Natural killer cell treated with Interleukin-12 subunit alpha and Interleukin-12 subunit beta and Interleukin-15 and Interleukin-18, amount 100 ng/mL, for 72 hours (primary cell): ENCODE data around the gene SRD5A3. TPM values are rescaled to one million over a fixed set of nuclear protein-coding genes. Genes with fewer than 3 reads are reported as not detected.
"Not testable (repeated sequence)": the region's sequence is repeated elsewhere in the genome, so short reads cannot be mapped to it uniquely, and the experiment has no call there.

ENCODE experiments used
- ATAC-seq, 2 donors: fragments of 150-1000 bp; cut with Tn5 transposase in 1 of 2; sonication (Bioruptor Pico), chemical (Tn5 transposase) in 1 of 2; 2 replicates each; pipeline ENCODE4 v1.10.0; 2021
- DNase-seq: peaks from one replicate; pipeline ENCODE4 v3.0.0; 2022; ENCODE audit warnings: low spot score
- H3K27ac Mint-ChIP-seq, 2 donors: 1 replicate in 1 of 2; 2 replicates in 1 of 2; pipeline ENCODE4 v1.8.0; 2022; ENCODE audit warnings: mixed read lengths in 2 of 2, mild to moderate bottlenecking in 1 of 2, moderate library complexity in 1 of 2
- H3K27me3 Mint-ChIP-seq, 2 donors: 1 replicate in 1 of 2; 2 replicates in 1 of 2; pipeline ENCODE4 v1.8.0; 2022; ENCODE audit warnings: mixed read lengths in 2 of 2
- H3K36me3 Mint-ChIP-seq: one replicate; pipeline ENCODE4 v1.8.0; 2022; ENCODE audit warnings: mixed read lengths
- H3K4me1 Mint-ChIP-seq, 2 donors: 1 replicate in 1 of 2; 2 replicates in 1 of 2; pipeline ENCODE4 v1.8.0; 2022; ENCODE audit warnings: low read depth in 2 of 2, mixed read lengths in 2 of 2, mild to moderate bottlenecking in 1 of 2
- H3K4me3 Mint-ChIP-seq: one replicate; pipeline ENCODE4 v1.8.0; 2022; ENCODE audit warnings: mixed read lengths
- H3K9me3 Mint-ChIP-seq: 2 replicates; pipeline ENCODE4 v1.8.0; 2022; ENCODE audit warnings: mixed read lengths
- total RNA-seq, 2 donors: library from RNA; stranded (reverse); gene quantifications; one replicate each; pipeline ENCODE4 v1.2.3, GENCODE V29; 2022

The SRD5A3 gene
- total RNA-seq, 2 donors from 2014 or later = 7.2 to 7.3 TPM

- H3K4me1 Mint-ChIP-seq = peaks cover 0 to 4% of the 10 kb centered on the region in 2 donors
- ATAC-seq = no peak
These were observed 17.0 kb upstream of the SRD5A3 start for GRCh38 chr4:55329012-55329411.

GRCh38 chr4:55330241-55330640, 15.8 kb upstream of the SRD5A3 start:
- Mint-ChIP-seq H3K4me3 (no peak overlapping the region), H3K27ac (peak overlapping the region in 1 of 2 donors; percentile 17), H3K27me3 (peaks cover 3 to 9% of the 10 kb centered on the region in 2 donors), H3K4me1 (peaks cover 0 to 4% of the 10 kb centered on the region in 2 donors), H3K36me3 (no peaks in the 10 kb centered on the region), H3K9me3 (no peaks in the 10 kb centered on the region)
- ATAC-seq (no peak), DNase-seq (no peak)

More at GRCh38 chr4:55329012-55329411, 17.0 kb upstream of the SRD5A3 start:
- Mint-ChIP-seq H3K27ac (no peak overlapping the region), H3K36me3 (no peaks in the 10 kb centered on the region), H3K27me3 (peaks cover 12 to 21% of the 10 kb centered on the region in 2 donors), H3K4me3 (no peak overlapping the region), H3K9me3 (no peaks in the 10 kb centered on the region)
- no peak for DNase-seq

- Mint-ChIP-seq H3K27me3 (peaks cover 7 to 10% of the 10 kb centered on the region in 2 donors), H3K4me1 (peaks cover 0 to 11% of the 10 kb centered on the region in 2 donors), H3K4me3 (no peak overlapping the region), H3K9me3 (no peaks in the 10 kb centered on the region), H3K27ac (no peak overlapping the region), H3K36me3 (no peaks in the 10 kb centered on the region)
- ATAC-seq (no peak), DNase-seq (no peak)
These were observed 9.7 kb upstream of the SRD5A3 start for GRCh38 chr4:55336138-55337034.

DNA sequence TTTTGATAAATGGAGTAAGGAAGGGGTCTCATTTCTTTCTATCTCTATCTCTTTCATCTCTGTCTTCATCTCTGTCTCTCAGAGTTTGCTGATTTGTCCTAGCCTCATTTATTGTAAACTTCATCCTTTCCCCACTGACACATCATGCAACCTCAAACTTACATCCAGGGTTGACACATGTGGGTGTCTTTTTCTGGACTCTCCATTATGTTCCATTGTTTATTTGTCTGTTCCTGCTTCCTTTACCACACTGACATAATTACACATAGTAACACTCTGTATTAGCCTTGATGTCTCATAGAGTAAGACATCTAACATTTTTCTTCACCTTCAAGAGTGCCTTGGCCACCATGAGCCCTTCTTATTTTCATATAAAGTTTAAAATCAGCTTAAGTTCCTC, 8.1 kb upstream of the SRD5A3 start:
- H3K4me1 Mint-ChIP-seq = peaks cover 0 to 11% of the 10 kb centered on the region in 2 donors
- H3K4me3 Mint-ChIP-seq = no peak overlapping the region
- H3K36me3 Mint-ChIP-seq = no peaks in the 10 kb centered on the region
- H3K27me3 Mint-ChIP-seq = peaks cover 7 to 10% of the 10 kb centered on the region in 2 donors
- H3K27ac Mint-ChIP-seq = no peak overlapping the region
- ATAC-seq = no peak
- no peak for DNase-seq
- H3K9me3 Mint-ChIP-seq = no peaks in the 10 kb centered on the region

DNA sequence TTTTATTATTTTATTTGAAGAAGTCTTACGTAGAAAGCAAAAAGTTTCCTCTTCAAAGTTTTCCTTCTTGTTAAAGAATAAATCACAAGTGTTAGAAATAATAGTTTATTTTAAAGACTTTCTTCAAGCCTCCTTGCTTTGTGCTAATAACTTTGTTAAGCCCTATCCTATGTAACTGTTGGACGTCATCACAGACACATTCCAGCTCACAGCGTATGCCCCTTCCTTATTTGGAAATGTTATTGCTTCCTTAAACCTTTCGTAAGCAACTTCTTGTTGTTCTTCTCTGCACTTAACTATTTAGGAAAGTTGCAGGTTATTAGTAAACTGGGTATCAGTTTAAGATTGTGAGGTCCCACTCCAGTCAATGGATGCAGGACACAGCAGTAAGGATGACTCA, 7.6 kb upstream of the SRD5A3 start:
- ATAC-seq = no peak

GRCh38 chr4:55340266-55340665, 5.8 kb upstream of the SRD5A3 start:
- no peak overlapping the region for H3K27ac Mint-ChIP-seq

More for the DNA sequence above, 7.6 kb upstream of the SRD5A3 start:
- Mint-ChIP-seq H3K27ac (no peak overlapping the region), H3K4me3 (no peak overlapping the region), H3K9me3 (no peaks in the 10 kb centered on the region), H3K27me3 (peaks cover 7 to 10% of the 10 kb centered on the region in 2 donors), H3K36me3 (no peaks in the 10 kb centered on the region), H3K4me1 (peaks cover 0 to 11% of the 10 kb centered on the region in 2 donors)
- no peak for DNase-seq

GRCh38 chr4:55343887-55344286, 2.2 kb upstream of the SRD5A3 start:
- Mint-ChIP-seq H3K27ac (no peak overlapping the region), H3K4me3 (no peak overlapping the region), H3K36me3 (no peaks in the 10 kb centered on the region), H3K9me3 (no peaks in the 10 kb centered on the region), H3K4me1 (peaks cover 18 to 19% of the 10 kb centered on the region in 2 donors), H3K27me3 (peaks cover 0 to 4% of the 10 kb centered on the region in 2 donors)
- no peak for DNase-seq
- no peak for ATAC-seq

More at GRCh38 chr4:55340266-55340665, 5.8 kb upstream of the SRD5A3 start:
- H3K36me3 Mint-ChIP-seq = no peaks in the 10 kb centered on the region
- no peak for DNase-seq
- no peak overlapping the region for H3K4me3 Mint-ChIP-seq
- peaks cover 0 to 11% of the 10 kb centered on the region in 2 donors for H3K4me1 Mint-ChIP-seq
- H3K9me3 Mint-ChIP-seq = no peaks in the 10 kb centered on the region
- peaks cover 7% of the 10 kb centered on the region in 2 donors for H3K27me3 Mint-ChIP-seq
- ATAC-seq = no peak

DNA sequence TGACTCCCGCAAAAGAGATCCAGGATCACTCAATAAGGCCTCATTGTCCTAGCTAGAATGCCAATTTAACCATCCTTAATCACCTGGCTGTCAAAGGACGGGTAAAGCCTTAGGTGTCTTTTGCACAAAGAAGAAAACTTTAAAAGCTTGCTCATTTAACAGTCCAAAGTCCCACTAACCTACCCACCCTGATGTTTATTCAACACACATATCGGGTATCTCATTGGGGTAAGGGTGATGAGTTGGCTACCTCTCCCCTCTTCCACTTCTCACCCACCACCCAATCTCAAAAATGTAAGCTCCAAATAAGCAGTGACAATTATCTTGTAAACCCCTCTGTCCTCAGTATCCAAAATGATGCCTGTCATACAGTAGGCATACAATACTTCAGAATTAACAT, 988 bp upstream of the SRD5A3 start:
- Mint-ChIP-seq H3K4me1 (peaks cover 18 to 19% of the 10 kb centered on the region in 2 donors), H3K4me3 (no peak overlapping the region), H3K9me3 (no peaks in the 10 kb centered on the region), H3K27me3 (no peaks in the 10 kb centered on the region), H3K36me3 (no peaks in the 10 kb centered on the region), H3K27ac (peak overlapping the region in 1 of 2 donors; percentile 74)
- no peak for DNase-seq
- ATAC-seq = no peak

DNA sequence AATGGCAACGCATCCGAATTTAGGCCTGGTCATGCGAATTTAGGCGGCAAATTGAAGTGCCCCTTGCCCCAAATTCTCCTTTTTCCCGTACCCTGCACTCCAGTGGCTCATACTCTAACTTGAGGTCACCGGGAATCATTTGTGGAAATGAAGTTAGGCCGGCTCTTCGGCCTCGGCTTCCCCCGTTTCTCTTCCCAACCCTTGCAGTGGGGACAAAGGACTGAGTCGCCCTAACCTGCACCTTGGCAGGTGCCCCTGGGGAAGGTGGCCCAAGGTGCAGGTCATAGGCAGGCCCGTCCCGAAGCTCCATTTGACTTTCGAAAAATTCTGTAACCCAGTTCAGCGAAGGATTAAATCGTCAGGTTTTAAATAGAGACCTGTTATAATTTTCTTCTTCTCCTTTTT, 811 bp downstream of the SRD5A3 start:
- Mint-ChIP-seq H3K36me3 (no peaks in the 10 kb centered on the region), H3K9me3 (no peaks in the 10 kb centered on the region), H3K27ac (peak overlapping the region; percentile 44 to 77), H3K4me3 (peak overlapping the region; percentile 85), H3K4me1 (peaks cover 18 to 19% of the 10 kb centered on the region in 2 donors), H3K27me3 (no peaks in the 10 kb centered on the region)
- no peak for ATAC-seq
- DNase-seq = no peak

GRCh38 chr4:55347610-55348228, 1.7 kb downstream of the SRD5A3 start:
- Mint-ChIP-seq H3K4me3 (peak overlapping the region; percentile 85), H3K36me3 (peaks cover 5% of the 10 kb centered on the region), H3K4me1 (peaks cover 19% of the 10 kb centered on the region in 2 donors), H3K9me3 (no peaks in the 10 kb centered on the region), H3K27me3 (no peaks in the 10 kb centered on the region), H3K27ac (peak overlapping the region; percentile 44 to 77)
- no peak for ATAC-seq
- DNase-seq = no peak

DNA sequence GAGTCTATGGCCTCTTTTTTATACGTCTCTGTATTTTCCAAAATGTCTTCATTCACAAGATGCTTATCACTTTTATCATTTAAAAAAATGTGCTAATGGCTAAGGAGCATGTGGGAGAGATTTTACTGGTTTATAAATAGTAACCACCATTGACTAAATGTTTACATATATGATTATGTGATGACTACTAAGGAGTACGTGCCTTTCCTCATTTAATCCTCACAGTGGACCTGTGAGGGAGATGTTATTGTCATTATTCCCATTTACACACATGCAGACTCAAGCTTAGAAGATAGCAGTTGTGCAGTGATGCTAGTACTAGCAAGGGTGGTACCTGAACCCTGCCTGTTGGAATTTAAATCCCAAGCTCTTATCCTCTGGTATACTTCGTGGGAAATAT, 2.4 kb downstream of the SRD5A3 start:
- peaks cover 6% of the 10 kb centered on the region for H3K36me3 Mint-ChIP-seq
- peak overlapping the region; percentile 44 to 77 for H3K27ac Mint-ChIP-seq

DNA sequence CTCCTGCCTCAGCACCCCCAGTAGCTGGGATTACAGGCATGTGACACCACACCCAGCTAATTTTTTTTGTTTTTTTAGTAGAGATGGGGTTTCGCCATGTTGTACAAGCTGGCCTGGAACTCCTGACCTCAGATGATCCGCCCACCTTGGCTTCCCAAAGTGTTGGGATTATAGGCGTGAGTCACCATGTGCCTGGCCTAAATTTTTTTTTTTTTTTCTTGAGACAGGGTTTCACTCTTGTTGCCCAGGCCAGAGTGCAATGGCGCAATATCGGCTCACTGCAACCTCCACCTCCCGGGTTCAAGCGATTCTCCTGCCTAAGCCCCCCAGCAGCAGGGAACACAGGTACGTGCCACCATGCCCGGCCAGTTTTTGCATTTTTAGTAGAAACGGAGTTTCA, 4.8 kb downstream of the SRD5A3 start:
- H3K27me3 Mint-ChIP-seq, H3K27ac Mint-ChIP-seq, H3K9me3 Mint-ChIP-seq, H3K4me3 Mint-ChIP-seq, ATAC-seq, DNase-seq: not testable (repeated sequence)
- peaks cover 12% of the 10 kb centered on the region for H3K36me3 Mint-ChIP-seq
- H3K4me1 Mint-ChIP-seq = peaks cover 16 to 25% of the 10 kb centered on the region in 2 donors

More for the DNA sequence above, 2.4 kb downstream of the SRD5A3 start:
- ATAC-seq (no peak), DNase-seq (no peak)
- Mint-ChIP-seq H3K4me3 (no peak overlapping the region), H3K27me3 (no peaks in the 10 kb centered on the region), H3K4me1 (peaks cover 19 to 23% of the 10 kb centered on the region in 2 donors), H3K9me3 (no peaks in the 10 kb centered on the region)

- H3K9me3 Mint-ChIP-seq = no peaks in the 10 kb centered on the region
- H3K4me3 Mint-ChIP-seq = no peak overlapping the region
- peaks cover 12% of the 10 kb centered on the region for H3K36me3 Mint-ChIP-seq
- DNase-seq (no peak), ATAC-seq (no peak)
- no peak overlapping the region for H3K27ac Mint-ChIP-seq
- H3K4me1 Mint-ChIP-seq = peaks cover 16 to 25% of the 10 kb centered on the region in 2 donors
- H3K27me3 Mint-ChIP-seq = no peaks in the 10 kb centered on the region
These were observed 5.8 kb downstream of the SRD5A3 start for GRCh38 chr4:55351824-55352223.

DNA sequence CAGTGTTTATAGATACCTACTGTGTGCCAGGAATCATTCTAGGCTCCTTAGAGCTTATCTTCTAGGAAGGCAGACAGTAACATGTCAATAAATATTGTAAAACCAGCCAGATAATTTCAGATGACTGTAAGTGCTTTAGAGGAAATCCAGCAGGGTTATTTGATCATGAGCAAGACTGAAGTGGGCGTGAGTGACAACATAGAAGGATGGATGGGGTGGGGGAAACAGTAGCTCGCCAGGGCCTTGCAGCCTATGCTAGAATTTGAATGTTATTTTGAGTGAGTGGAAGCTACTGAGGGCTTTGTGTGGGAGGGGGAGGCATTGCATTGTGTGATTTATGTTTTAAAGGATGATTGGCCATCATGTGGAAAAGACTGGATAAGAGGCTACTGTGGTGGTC, 6.7 kb downstream of the SRD5A3 start:
- DNase-seq (no peak), ATAC-seq (no peak)
- H3K27me3 Mint-ChIP-seq = no peaks in the 10 kb centered on the region
- no peak overlapping the region for H3K4me3 Mint-ChIP-seq
- no peaks in the 10 kb centered on the region for H3K9me3 Mint-ChIP-seq
- H3K27ac Mint-ChIP-seq = no peak overlapping the region
- peaks cover 12% of the 10 kb centered on the region for H3K36me3 Mint-ChIP-seq
- peaks cover 19 to 26% of the 10 kb centered on the region in 2 donors for H3K4me1 Mint-ChIP-seq
